HFFc6 (cell line): ENCODE measurements around the gene MYO1G. TPM values are rescaled to one million over a fixed set of nuclear protein-coding genes. Genes with fewer than 3 reads are reported as not detected.
A peak's percentile ranks its signal among the peaks of the same experiment; 100 is the strongest.

ENCODE experiments used
- DNase-seq: peaks from one replicate; pipeline ENCODE4 v3.0.0-alpha.2; 2018
- H3K27ac Mint-ChIP-seq: 2 replicates; pipeline ENCODE4 v1.8.0; 2020; ENCODE audit warnings: mild to moderate bottlenecking, mixed read lengths
- H3K27me3 Mint-ChIP-seq: 2 replicates; pipeline ENCODE4 v1.8.0; 2021; ENCODE audit warnings: mild to moderate bottlenecking, moderate library complexity, mixed read lengths; ENCODE audit not compliant: insufficient read depth
- H3K36me3 Mint-ChIP-seq: 2 replicates; pipeline ENCODE4 v1.8.0; 2021; ENCODE audit warnings: low read depth, mixed read lengths
- H3K4me1 Mint-ChIP-seq: 2 replicates; pipeline ENCODE4 v1.8.0; 2020; ENCODE audit warnings: low read depth, mixed read lengths
- H3K4me3 Mint-ChIP-seq: 2 replicates; pipeline ENCODE4 v1.8.0; 2020; ENCODE audit warnings: mild to moderate bottlenecking, moderate library complexity, mixed read lengths
- H3K9me3 Mint-ChIP-seq: 2 replicates; pipeline ENCODE4 v1.8.0; 2020; ENCODE audit warnings: mild to moderate bottlenecking, mixed read lengths
- CTCF ChIP-seq: fragments of 200-600 bp; sonication (generic); IDR thresholded peaks from 2 replicates; pipeline ENCODE4 v1.5.0; 2021; ENCODE audit warnings: antibody characterized with exemption, mild to moderate bottlenecking
- total RNA-seq, 6 experiments: library from RNA; stranded (reverse); fragmentation: NEBNext Ultra II Directional; extraction: Animal tissue kit (Norgen Biotek cat#: 25700); gene quantifications; 2 replicates in 1 of 6; 3 replicates in 5 of 6; pipeline ENCODE4 v1.2.3, GENCODE V29; 2021

The MYO1G gene
- total RNA-seq, 6 experiments from 2014 or later = not detected

- no peak overlapping the region for H3K27ac Mint-ChIP-seq
- H3K36me3 Mint-ChIP-seq = peaks cover 19% of the 10 kb centered on the region
- TF ChIP-seq CTCF = no peak
- H3K27me3 Mint-ChIP-seq = no peaks in the 10 kb centered on the region
- DNase-seq = no peak
- no peaks in the 10 kb centered on the region for H3K9me3 Mint-ChIP-seq
- H3K4me3 Mint-ChIP-seq = no peak overlapping the region
- peaks cover 40% of the 10 kb centered on the region for H3K4me1 Mint-ChIP-seq
Measured at GRCh38 chr7:45024126-45024744, 45.4 kb upstream of the MYO1G start.

GRCh38 chr7:45021604-45022296, 42.9 kb upstream of the MYO1G start:
- peaks cover 29% of the 10 kb centered on the region for H3K4me1 Mint-ChIP-seq
- TF ChIP-seq CTCF = no peak
- no peak overlapping the region for H3K4me3 Mint-ChIP-seq
- H3K36me3 Mint-ChIP-seq = peaks cover 16% of the 10 kb centered on the region
- no peaks in the 10 kb centered on the region for H3K27me3 Mint-ChIP-seq
- H3K27ac Mint-ChIP-seq = peak overlapping the region; percentile 51; the same call in 1 of the 2 replicates
- no peaks in the 10 kb centered on the region for H3K9me3 Mint-ChIP-seq
- peak; percentile 38 for DNase-seq

- no peaks in the 10 kb centered on the region for H3K27me3 Mint-ChIP-seq
- H3K27ac Mint-ChIP-seq = no peak overlapping the region
Measured at GRCh38 chr7:45020915-45021314, 42.1 kb upstream of the MYO1G start.

GRCh38 chr7:45017253-45017652, 38.4 kb upstream of the MYO1G start:
- Mint-ChIP-seq H3K9me3 (no peaks in the 10 kb centered on the region), H3K27me3 (peaks cover 1% of the 10 kb centered on the region; the same call in 1 of the 2 replicates), H3K27ac (no peak overlapping the region), H3K4me3 (no peak overlapping the region), H3K4me1 (peaks cover 14% of the 10 kb centered on the region), H3K36me3 (peaks cover 15% of the 10 kb centered on the region)
- no peak for TF ChIP-seq CTCF
- DNase-seq = no peak

More at GRCh38 chr7:45020915-45021314, 42.1 kb upstream of the MYO1G start:
- Mint-ChIP-seq H3K4me1 (peaks cover 25% of the 10 kb centered on the region), H3K4me3 (no peak overlapping the region), H3K9me3 (no peaks in the 10 kb centered on the region), H3K36me3 (peaks cover 16% of the 10 kb centered on the region; the same call in 1 of the 2 replicates)
- no peak for TF ChIP-seq CTCF
- no peak for DNase-seq

- no peak for TF ChIP-seq CTCF
- Mint-ChIP-seq H3K9me3 (no peaks in the 10 kb centered on the region), H3K4me1 (no peaks in the 10 kb centered on the region), H3K36me3 (peaks cover 11% of the 10 kb centered on the region), H3K27me3 (peaks cover 1% of the 10 kb centered on the region; the same call in 1 of the 2 replicates), H3K4me3 (no peak overlapping the region), H3K27ac (no peak overlapping the region)
- no peak for DNase-seq
Measured at GRCh38 chr7:45015313-45015712, 36.5 kb upstream of the MYO1G start.
